ENCODE results near the gene GH2.
"Not testable (repeated sequence)": the region's sequence is repeated elsewhere in the genome, so short reads cannot be mapped to it uniquely, and the experiment has no call there.

Gene GH2

GRCh38 chr17:63898899-63899798 is 17.4 kb upstream of the GH2 start:
- not testable (repeated sequence) for H3K36me3 Mint-ChIP-seq (ENCODE audit: low read depth); H3K9me3 Mint-ChIP-seq; H3K4me1 Mint-ChIP-seq (ENCODE audit: low read depth); H3K4me3 Mint-ChIP-seq; H3K27ac Mint-ChIP-seq
- peak; percentile 38 for DNase-seq (ENCODE audit: low spot score)
- peaks cover 10% of the 10 kb centered on the region for H3K27me3 Mint-ChIP-seq (ENCODE audit: low read depth)

- not testable (repeated sequence) for DNase-seq (ENCODE audit: low spot score); H3K36me3 Mint-ChIP-seq (ENCODE audit: low read depth); H3K4me3 Mint-ChIP-seq; H3K27ac Mint-ChIP-seq; H3K4me1 Mint-ChIP-seq (ENCODE audit: low read depth); H3K9me3 Mint-ChIP-seq
- H3K27me3 Mint-ChIP-seq (ENCODE audit: low read depth) = peaks cover 19% of the 10 kb centered on the region
Observed at GRCh38 chr17:63896524-63897354, 15.0 kb upstream of the GH2 start, which contains the start of gene CSH1. Gene CSH1, minus strand, starts transcription at chr17:63896574. Its CDS starts 63 bp downstream, at chr17:63896511.

GRCh38 chr17:63894821-63895220 is 13.1 kb upstream of the GH2 start:
- not testable (repeated sequence) for DNase-seq (ENCODE audit: low spot score); H3K36me3 Mint-ChIP-seq (ENCODE audit: low read depth)
- H3K27me3 Mint-ChIP-seq (ENCODE audit: low read depth) = peaks cover 21% of the 10 kb centered on the region

GRCh38 chr17:63894021-63894420 is 12.3 kb upstream of the GH2 start:
- not testable (repeated sequence) for H3K4me3 Mint-ChIP-seq; DNase-seq (ENCODE audit: low spot score); H3K27ac Mint-ChIP-seq; H3K9me3 Mint-ChIP-seq; H3K36me3 Mint-ChIP-seq (ENCODE audit: low read depth); H3K4me1 Mint-ChIP-seq (ENCODE audit: low read depth)
- peaks cover 23% of the 10 kb centered on the region for H3K27me3 Mint-ChIP-seq (ENCODE audit: low read depth)

More at GRCh38 chr17:63894821-63895220, 13.1 kb upstream of the GH2 start:
- H3K4me3 Mint-ChIP-seq; H3K4me1 Mint-ChIP-seq (ENCODE audit: low read depth); H3K27ac Mint-ChIP-seq; H3K9me3 Mint-ChIP-seq: not testable (repeated sequence)

- H3K36me3 Mint-ChIP-seq (ENCODE audit: low read depth); H3K9me3 Mint-ChIP-seq; DNase-seq (ENCODE audit: low spot score); H3K4me3 Mint-ChIP-seq; H3K4me1 Mint-ChIP-seq (ENCODE audit: low read depth); H3K27ac Mint-ChIP-seq: not testable (repeated sequence)
- peaks cover 25% of the 10 kb centered on the region for H3K27me3 Mint-ChIP-seq (ENCODE audit: low read depth)
Observed at GRCh38 chr17:63892316-63893037, 10.7 kb upstream of the GH2 start.

- not testable (repeated sequence) for H3K9me3 Mint-ChIP-seq; H3K4me1 Mint-ChIP-seq (ENCODE audit: low read depth); H3K27ac Mint-ChIP-seq; H3K4me3 Mint-ChIP-seq; H3K36me3 Mint-ChIP-seq (ENCODE audit: low read depth); DNase-seq (ENCODE audit: low spot score)
- H3K27me3 Mint-ChIP-seq (ENCODE audit: low read depth) = peaks cover 29% of the 10 kb centered on the region
Observed at GRCh38 chr17:63889026-63889848, 7.5 kb upstream of the GH2 start.

- peaks cover 11% of the 10 kb centered on the region for H3K27me3 Mint-ChIP-seq (ENCODE audit: low read depth)
Observed at GRCh38 chr17:63885119-63885518, 3.4 kb upstream of the GH2 start.

GRCh38 chr17:63882626-63883126 is 932 bp upstream of the GH2 start:
- not testable (repeated sequence) for DNase-seq (ENCODE audit: low spot score); H3K4me3 Mint-ChIP-seq; H3K36me3 Mint-ChIP-seq (ENCODE audit: low read depth); H3K9me3 Mint-ChIP-seq; H3K27ac Mint-ChIP-seq; H3K4me1 Mint-ChIP-seq (ENCODE audit: low read depth)
- H3K27me3 Mint-ChIP-seq (ENCODE audit: low read depth) = peaks cover 13% of the 10 kb centered on the region

More at GRCh38 chr17:63885119-63885518, 3.4 kb upstream of the GH2 start:
- DNase-seq (ENCODE audit: low spot score); H3K9me3 Mint-ChIP-seq; H3K4me3 Mint-ChIP-seq; H3K4me1 Mint-ChIP-seq (ENCODE audit: low read depth); H3K36me3 Mint-ChIP-seq (ENCODE audit: low read depth); H3K27ac Mint-ChIP-seq: not testable (repeated sequence)

GRCh38 chr17:63881337-63881736 is 407 bp downstream of the GH2 start:
- not testable (repeated sequence) for DNase-seq (ENCODE audit: low spot score); H3K36me3 Mint-ChIP-seq (ENCODE audit: low read depth); H3K4me1 Mint-ChIP-seq (ENCODE audit: low read depth); H3K27ac Mint-ChIP-seq; H3K9me3 Mint-ChIP-seq; H3K4me3 Mint-ChIP-seq
- H3K27me3 Mint-ChIP-seq (ENCODE audit: low read depth) = peaks cover 10% of the 10 kb centered on the region

GRCh38 chr17:63880706-63881105 is 1.0 kb downstream of the GH2 start:
- Mint-ChIP-seq H3K27ac (no peak overlapping the region), H3K4me1 (ENCODE audit: low read depth) (peaks cover 2% of the 10 kb centered on the region), H3K36me3 (ENCODE audit: low read depth) (no peaks in the 10 kb centered on the region), H3K27me3 (ENCODE audit: low read depth) (peaks cover 10% of the 10 kb centered on the region), H3K9me3 (no peaks in the 10 kb centered on the region), H3K4me3 (no peak overlapping the region)
- DNase-seq (ENCODE audit: low spot score) = no peak

GRCh38 chr17:63878413-63878812 is 3.3 kb downstream of the GH2 start:
- not testable (repeated sequence) for DNase-seq (ENCODE audit: low spot score); H3K4me1 Mint-ChIP-seq (ENCODE audit: low read depth); H3K4me3 Mint-ChIP-seq; H3K9me3 Mint-ChIP-seq; H3K27me3 Mint-ChIP-seq (ENCODE audit: low read depth); H3K36me3 Mint-ChIP-seq (ENCODE audit: low read depth); H3K27ac Mint-ChIP-seq

- H3K27ac Mint-ChIP-seq; H3K9me3 Mint-ChIP-seq; H3K4me3 Mint-ChIP-seq; H3K4me1 Mint-ChIP-seq (ENCODE audit: low read depth); DNase-seq (ENCODE audit: low spot score); H3K36me3 Mint-ChIP-seq (ENCODE audit: low read depth): not testable (repeated sequence)
- peaks cover 16% of the 10 kb centered on the region for H3K27me3 Mint-ChIP-seq (ENCODE audit: low read depth)
Observed at GRCh38 chr17:63874693-63875092, 7.1 kb downstream of the GH2 start.

GRCh38 chr17:63874061-63874626 is 7.6 kb downstream of the GH2 start:
- not testable (repeated sequence) for H3K27ac Mint-ChIP-seq; H3K9me3 Mint-ChIP-seq; H3K36me3 Mint-ChIP-seq (ENCODE audit: low read depth); H3K4me3 Mint-ChIP-seq; DNase-seq (ENCODE audit: low spot score); H3K4me1 Mint-ChIP-seq (ENCODE audit: low read depth)
- peaks cover 18% of the 10 kb centered on the region for H3K27me3 Mint-ChIP-seq (ENCODE audit: low read depth)
